HEK293 (cell line): ENCODE measurements around the gene LHX4.

Source experiments
- GFI1B ChIP-seq: fragments of 450-650 bp; formaldehyde crosslinking; IDR thresholded peaks from 2 replicates; pipeline ENCODE4 v1.5.1; 2016; ENCODE audit warnings: missing biosample characterization, missing genetic modification characterization
- HOXA7 ChIP-seq: sonication (generic); formaldehyde crosslinking; IDR thresholded peaks from 2 replicates; pipeline ENCODE4 v1.8.1; 2022; ENCODE audit warnings: missing genetic modification reagents, borderline replicate concordance
- MYNN ChIP-seq: fragments of 450-650 bp; formaldehyde crosslinking; IDR thresholded peaks from 2 replicates; pipeline ENCODE4 v1.5.1; 2016; ENCODE audit warnings: missing biosample characterization, missing genetic modification characterization, borderline replicate concordance
- OSR2 ChIP-seq: fragments of 450-650 bp; formaldehyde crosslinking; IDR thresholded peaks from 2 replicates; pipeline ENCODE4 v1.5.1; 2016; ENCODE audit warnings: missing biosample characterization, missing genetic modification characterization
- SP2 ChIP-seq: fragments of 450-650 bp; formaldehyde crosslinking; IDR thresholded peaks from 2 replicates; pipeline ENCODE4 v1.5.1; 2016; ENCODE audit warnings: missing biosample characterization, missing genetic modification characterization
- ZBTB21 ChIP-seq: fragments of 450-650 bp; formaldehyde crosslinking; IDR thresholded peaks from 2 replicates; pipeline ENCODE4 v1.5.1; 2017; ENCODE audit warnings: missing biosample characterization, missing genetic modification characterization
- ZBTB48 ChIP-seq: fragments of 450-650 bp; formaldehyde crosslinking; IDR thresholded peaks from 2 replicates; pipeline ENCODE4 v1.5.1; 2016; ENCODE audit warnings: missing biosample characterization, missing genetic modification characterization
- ZBTB8A ChIP-seq: fragments of 450-650 bp; formaldehyde crosslinking; IDR thresholded peaks from 2 replicates; pipeline ENCODE4 v1.5.1; 2016; ENCODE audit warnings: missing biosample characterization, missing genetic modification characterization
- ZNF10 ChIP-seq: fragments of 450-650 bp; formaldehyde crosslinking; IDR thresholded peaks from 2 replicates; pipeline ENCODE4 v1.5.1; 2017; ENCODE audit warnings: missing biosample characterization, missing genetic modification characterization
- ZNF132 ChIP-seq: fragments of 450-650 bp; formaldehyde crosslinking; IDR thresholded peaks from 2 replicates; pipeline ENCODE4 v1.5.1; 2017; ENCODE audit warnings: missing biosample characterization, missing genetic modification characterization, borderline replicate concordance
- ZNF133 ChIP-seq: fragments of 450-650 bp; formaldehyde crosslinking; IDR thresholded peaks from 2 replicates; pipeline ENCODE4 v1.5.1; 2016; ENCODE audit warnings: missing biosample characterization, missing genetic modification characterization
- ZNF140 ChIP-seq: fragments of 450-650 bp; formaldehyde crosslinking; IDR thresholded peaks from 2 replicates; pipeline ENCODE4 v1.5.1; 2016; ENCODE audit warnings: missing biosample characterization, missing genetic modification characterization
- ZNF157 ChIP-seq: fragments of 450-650 bp; formaldehyde crosslinking; IDR thresholded peaks from 2 replicates; pipeline ENCODE4 v1.5.1; 2016; ENCODE audit warnings: missing biosample characterization, missing genetic modification characterization
- ZNF19 ChIP-seq: fragments of 450-650 bp; formaldehyde crosslinking; IDR thresholded peaks from 2 replicates; pipeline ENCODE4; 2016; ENCODE audit warnings: missing biosample characterization, missing genetic modification characterization, low read depth
- ZNF202 ChIP-seq: fragments of 450-650 bp; formaldehyde crosslinking; IDR thresholded peaks from 2 replicates; pipeline ENCODE4 v1.5.1; 2016; ENCODE audit warnings: missing biosample characterization, missing genetic modification characterization, borderline replicate concordance
- ZNF248 ChIP-seq: fragments of 450-650 bp; formaldehyde crosslinking; IDR thresholded peaks from 2 replicates; pipeline ENCODE4 v1.5.1; 2017; ENCODE audit warnings: missing biosample characterization, missing genetic modification characterization
- ZNF324 ChIP-seq: fragments of 450-650 bp; formaldehyde crosslinking; IDR thresholded peaks from 2 replicates; pipeline ENCODE4 v1.5.1; 2016; ENCODE audit warnings: missing biosample characterization, missing genetic modification characterization
- ZNF335 ChIP-seq: fragments of 450-650 bp; formaldehyde crosslinking; conservative IDR thresholded peaks from 2 replicates; pipeline ENCODE4 v1.5.1; 2016; ENCODE audit warnings: missing biosample characterization, missing genetic modification characterization
- ZNF37A ChIP-seq: fragments of 450-650 bp; IDR thresholded peaks from 2 replicates; pipeline ENCODE4 v1.5.1; 2018; ENCODE audit warnings: missing biosample characterization, missing genetic modification characterization
- ZNF391 ChIP-seq: fragments of 450-650 bp; formaldehyde crosslinking; IDR thresholded peaks from 2 replicates; pipeline ENCODE4 v1.5.1; 2016; ENCODE audit warnings: low read depth, missing biosample characterization, missing genetic modification characterization, borderline replicate concordance
- ZNF473 ChIP-seq: fragments of 450-650 bp; formaldehyde crosslinking; IDR thresholded peaks from 2 replicates; pipeline ENCODE4 v1.5.1; 2017; ENCODE audit warnings: missing biosample characterization, missing genetic modification characterization
- ZNF501 ChIP-seq: fragments of 450-650 bp; formaldehyde crosslinking; IDR thresholded peaks from 2 replicates; pipeline ENCODE4 v1.5.1; 2016; ENCODE audit warnings: missing biosample characterization, missing genetic modification characterization
- ZNF561 ChIP-seq: fragments of 450-650 bp; IDR thresholded peaks from 2 replicates; pipeline ENCODE4 v1.5.1; 2018; ENCODE audit warnings: missing biosample characterization, missing genetic modification characterization, borderline replicate concordance
- ZNF571 ChIP-seq: fragments of 450-650 bp; formaldehyde crosslinking; IDR thresholded peaks from 2 replicates; pipeline ENCODE4 v1.5.0; 2017; ENCODE audit warnings: missing biosample characterization, missing genetic modification characterization
- ZNF610 ChIP-seq: fragments of 450-650 bp; formaldehyde crosslinking; IDR thresholded peaks from 2 replicates; pipeline ENCODE4 v1.5.1; 2016; ENCODE audit warnings: missing biosample characterization, missing genetic modification characterization, borderline replicate concordance
- ZNF621 ChIP-seq: fragments of 450-650 bp; formaldehyde crosslinking; IDR thresholded peaks from 2 replicates; pipeline ENCODE4 v1.5.1; 2017; ENCODE audit warnings: missing biosample characterization, missing genetic modification characterization
- ZNF664 ChIP-seq: fragments of 450-650 bp; formaldehyde crosslinking; IDR thresholded peaks from 2 replicates; pipeline ENCODE4 v1.5.1; 2016; ENCODE audit warnings: missing biosample characterization, missing genetic modification characterization
- ZNF777 ChIP-seq: fragments of 450-650 bp; formaldehyde crosslinking; IDR thresholded peaks from 2 replicates; pipeline ENCODE4 v1.5.1; 2017; ENCODE audit warnings: missing biosample characterization, missing genetic modification characterization, borderline replicate concordance
- ZNF791 ChIP-seq: fragments of 450-650 bp; formaldehyde crosslinking; IDR thresholded peaks from 2 replicates; pipeline ENCODE4 v1.5.1; 2016; ENCODE audit warnings: missing biosample characterization, missing genetic modification characterization
- TF ChIP-seq, protein P1 (sequence below): fragments of 450-650 bp; formaldehyde crosslinking; IDR thresholded peaks from 2 replicates; pipeline ENCODE4 v1.5.1; 2016; ENCODE audit warnings: missing biosample characterization, missing genetic modification characterization
- TF ChIP-seq, protein P2 (sequence below): fragments of 450-650 bp; formaldehyde crosslinking; IDR thresholded peaks from 2 replicates; pipeline ENCODE4 v1.5.1; 2016; ENCODE audit warnings: missing biosample characterization, missing genetic modification characterization
- TF ChIP-seq, protein P3 (sequence below): fragments of 450-650 bp; formaldehyde crosslinking; IDR thresholded peaks from 2 replicates; pipeline ENCODE4 v1.5.1; 2017; ENCODE audit warnings: missing biosample characterization, mild to moderate bottlenecking, missing genetic modification characterization, moderate library complexity
- TF ChIP-seq, protein P4 (sequence below): fragments of 450-650 bp; formaldehyde crosslinking; conservative IDR thresholded peaks from 2 replicates; pipeline ENCODE4 v1.5.1; 2016; ENCODE audit warnings: low read depth, missing biosample characterization, missing genetic modification characterization

The LHX4 gene

DNA sequence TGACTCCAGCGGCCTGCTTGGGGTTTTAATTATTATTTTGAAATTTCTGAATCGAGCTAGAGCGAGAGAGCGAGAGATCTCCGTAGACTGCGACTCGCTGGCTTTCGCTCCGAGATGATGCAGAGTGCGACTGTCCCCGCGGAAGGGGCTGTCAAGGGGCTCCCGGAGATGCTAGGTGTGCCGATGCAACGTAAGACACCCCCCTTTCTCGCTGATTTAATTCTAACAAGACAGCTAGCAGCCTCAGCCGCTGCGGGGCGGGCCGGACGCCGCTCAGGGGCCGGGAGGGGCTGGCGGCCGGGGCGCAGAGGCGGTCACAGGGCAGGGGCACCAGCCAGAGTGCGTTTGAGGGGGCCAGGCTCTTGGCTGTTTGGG is 339 bp downstream of the LHX4 start (continued):
- TF ChIP-seq ZNF324 (tag by site-specific recombination), result no peak
- no peak; the same call in 1 of the 2 replicates for TF ChIP-seq ZNF501
- TF ChIP-seq ZNF37A, result no peak
- TF ChIP-seq ZBTB48 (tag by site-specific recombination), result 0 out of 2 replicates have a peak, but pooled peaks have one; percentile 29
- no peak for TF ChIP-seq ZNF571 (tag by site-specific recombination)
- no peak for TF ChIP-seq ZNF10 (tag by site-specific recombination)
- TF ChIP-seq MYNN (tag by site-specific recombination), result no peak
- TF ChIP-seq ZNF664, result no peak
- TF ChIP-seq, protein P1, sequence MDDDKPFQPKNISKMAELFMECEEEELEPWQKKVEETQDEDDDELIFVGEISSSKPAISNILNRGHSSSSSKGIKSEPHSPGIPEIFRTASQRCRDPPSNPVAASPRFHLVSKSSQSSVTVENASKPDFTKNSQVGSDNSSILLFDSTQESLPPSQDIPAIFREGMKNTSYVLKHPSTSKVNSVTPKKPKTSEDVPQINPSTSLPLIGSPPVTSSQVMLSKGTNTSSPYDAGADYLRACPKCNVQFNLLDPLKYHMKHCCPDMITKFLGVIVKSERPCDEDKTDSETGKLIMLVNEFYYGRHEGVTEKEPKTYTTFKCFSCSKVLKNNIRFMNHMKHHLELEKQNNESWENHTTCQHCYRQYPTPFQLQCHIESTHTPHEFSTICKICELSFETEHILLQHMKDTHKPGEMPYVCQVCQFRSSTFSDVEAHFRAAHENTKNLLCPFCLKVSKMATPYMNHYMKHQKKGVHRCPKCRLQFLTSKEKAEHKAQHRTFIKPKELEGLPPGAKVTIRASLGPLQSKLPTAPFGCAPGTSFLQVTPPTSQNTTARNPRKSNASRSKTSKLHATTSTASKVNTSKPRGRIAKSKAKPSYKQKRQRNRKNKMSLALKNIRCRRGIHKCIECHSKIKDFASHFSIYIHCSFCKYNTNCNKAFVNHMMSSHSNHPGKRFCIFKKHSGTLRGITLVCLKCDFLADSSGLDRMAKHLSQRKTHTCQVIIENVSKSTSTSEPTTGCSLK (tag by site-specific recombination), result no peak
- TF ChIP-seq, protein P2, sequence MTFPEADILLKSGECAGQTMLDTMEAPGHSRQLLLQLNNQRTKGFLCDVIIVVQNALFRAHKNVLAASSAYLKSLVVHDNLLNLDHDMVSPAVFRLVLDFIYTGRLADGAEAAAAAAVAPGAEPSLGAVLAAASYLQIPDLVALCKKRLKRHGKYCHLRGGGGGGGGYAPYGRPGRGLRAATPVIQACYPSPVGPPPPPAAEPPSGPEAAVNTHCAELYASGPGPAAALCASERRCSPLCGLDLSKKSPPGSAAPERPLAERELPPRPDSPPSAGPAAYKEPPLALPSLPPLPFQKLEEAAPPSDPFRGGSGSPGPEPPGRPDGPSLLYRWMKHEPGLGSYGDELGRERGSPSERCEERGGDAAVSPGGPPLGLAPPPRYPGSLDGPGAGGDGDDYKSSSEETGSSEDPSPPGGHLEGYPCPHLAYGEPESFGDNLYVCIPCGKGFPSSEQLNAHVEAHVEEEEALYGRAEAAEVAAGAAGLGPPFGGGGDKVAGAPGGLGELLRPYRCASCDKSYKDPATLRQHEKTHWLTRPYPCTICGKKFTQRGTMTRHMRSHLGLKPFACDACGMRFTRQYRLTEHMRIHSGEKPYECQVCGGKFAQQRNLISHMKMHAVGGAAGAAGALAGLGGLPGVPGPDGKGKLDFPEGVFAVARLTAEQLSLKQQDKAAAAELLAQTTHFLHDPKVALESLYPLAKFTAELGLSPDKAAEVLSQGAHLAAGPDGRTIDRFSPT (tag by site-specific recombination), result peak; percentile 20; the same call in 1 of the 2 replicates
- TF ChIP-seq, protein P3, sequence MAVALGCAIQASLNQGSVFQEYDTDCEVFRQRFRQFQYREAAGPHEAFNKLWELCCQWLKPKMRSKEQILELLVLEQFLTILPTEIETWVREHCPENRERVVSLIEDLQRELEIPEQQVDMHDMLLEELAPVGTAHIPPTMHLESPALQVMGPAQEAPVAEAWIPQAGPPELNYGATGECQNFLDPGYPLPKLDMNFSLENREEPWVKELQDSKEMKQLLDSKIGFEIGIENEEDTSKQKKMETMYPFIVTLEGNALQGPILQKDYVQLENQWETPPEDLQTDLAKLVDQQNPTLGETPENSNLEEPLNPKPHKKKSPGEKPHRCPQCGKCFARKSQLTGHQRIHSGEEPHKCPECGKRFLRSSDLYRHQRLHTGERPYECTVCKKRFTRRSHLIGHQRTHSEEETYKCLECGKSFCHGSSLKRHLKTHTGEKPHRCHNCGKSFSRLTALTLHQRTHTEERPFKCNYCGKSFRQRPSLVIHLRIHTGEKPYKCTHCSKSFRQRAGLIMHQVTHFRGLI (tag by site-specific recombination), result no peak
- no peak for TF ChIP-seq HOXA7
- TF ChIP-seq SP2, result peak; percentile 10; the same call in 1 of the 2 replicates
- no peak for TF ChIP-seq ZNF777 (tag by site-specific recombination)
- TF ChIP-seq ZNF157 (tag by site-specific recombination), result no peak
- TF ChIP-seq ZNF19 (tag by site-specific recombination), result no peak
- TF ChIP-seq ZNF621 (tag by site-specific recombination), result no peak
- no peak for TF ChIP-seq ZBTB8A (tag by site-specific recombination)
- TF ChIP-seq ZNF391 (tag by site-specific recombination), result no peak
- TF ChIP-seq ZNF202 (tag by site-specific recombination), result no peak
- TF ChIP-seq, protein P4, sequence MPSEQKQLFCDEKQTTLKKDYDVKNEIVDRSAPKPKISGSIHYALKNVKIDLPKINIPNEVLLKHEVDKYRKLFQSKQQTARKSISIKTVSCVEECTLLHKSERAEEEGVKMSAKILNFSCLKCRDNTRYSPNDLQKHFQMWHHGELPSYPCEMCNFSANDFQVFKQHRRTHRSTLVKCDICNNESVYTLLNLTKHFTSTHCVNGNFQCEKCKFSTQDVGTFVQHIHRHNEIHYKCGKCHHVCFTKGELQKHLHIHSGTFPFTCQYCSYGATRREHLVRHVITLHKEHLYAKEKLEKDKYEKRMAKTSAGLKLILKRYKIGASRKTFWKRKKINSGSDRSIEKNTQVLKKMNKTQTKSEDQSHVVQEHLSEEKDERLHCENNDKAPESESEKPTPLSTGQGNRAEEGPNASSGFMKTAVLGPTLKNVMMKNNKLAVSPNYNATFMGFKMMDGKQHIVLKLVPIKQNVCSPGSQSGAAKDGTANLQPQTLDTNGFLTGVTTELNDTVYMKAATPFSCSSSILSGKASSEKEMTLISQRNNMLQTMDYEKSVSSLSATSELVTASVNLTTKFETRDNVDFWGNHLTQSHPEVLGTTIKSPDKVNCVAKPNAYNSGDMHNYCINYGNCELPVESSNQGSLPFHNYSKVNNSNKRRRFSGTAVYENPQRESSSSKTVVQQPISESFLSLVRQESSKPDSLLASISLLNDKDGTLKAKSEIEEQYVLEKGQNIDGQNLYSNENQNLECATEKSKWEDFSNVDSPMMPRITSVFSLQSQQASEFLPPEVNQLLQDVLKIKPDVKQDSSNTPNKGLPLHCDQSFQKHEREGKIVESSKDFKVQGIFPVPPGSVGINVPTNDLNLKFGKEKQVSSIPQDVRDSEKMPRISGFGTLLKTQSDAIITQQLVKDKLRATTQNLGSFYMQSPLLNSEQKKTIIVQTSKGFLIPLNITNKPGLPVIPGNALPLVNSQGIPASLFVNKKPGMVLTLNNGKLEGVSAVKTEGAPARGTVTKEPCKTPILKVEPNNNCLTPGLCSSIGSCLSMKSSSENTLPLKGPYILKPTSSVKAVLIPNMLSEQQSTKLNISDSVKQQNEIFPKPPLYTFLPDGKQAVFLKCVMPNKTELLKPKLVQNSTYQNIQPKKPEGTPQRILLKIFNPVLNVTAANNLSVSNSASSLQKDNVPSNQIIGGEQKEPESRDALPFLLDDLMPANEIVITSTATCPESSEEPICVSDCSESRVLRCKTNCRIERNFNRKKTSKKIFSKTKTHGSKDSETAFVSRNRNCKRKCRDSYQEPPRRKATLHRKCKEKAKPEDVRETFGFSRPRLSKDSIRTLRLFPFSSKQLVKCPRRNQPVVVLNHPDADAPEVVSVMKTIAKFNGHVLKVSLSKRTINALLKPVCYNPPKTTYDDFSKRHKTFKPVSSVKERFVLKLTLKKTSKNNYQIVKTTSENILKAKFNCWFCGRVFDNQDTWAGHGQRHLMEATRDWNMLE, result no peak
- no peak for TF ChIP-seq ZNF132 (tag by site-specific recombination)
- no peak for TF ChIP-seq OSR2 (tag by site-specific recombination)
- no peak for TF ChIP-seq ZNF133 (tag by site-specific recombination)
- no peak for TF ChIP-seq GFI1B (tag by site-specific recombination)
- TF ChIP-seq ZNF610, result no peak
- TF ChIP-seq ZBTB21, result no peak
- TF ChIP-seq ZNF248 (tag by site-specific recombination), result no peak
- TF ChIP-seq ZNF473 (tag by site-specific recombination), result no peak
- no peak for TF ChIP-seq ZNF791 (tag by site-specific recombination)
- TF ChIP-seq ZNF561 (tag by site-specific recombination), result no peak
- no peak for TF ChIP-seq ZNF140
- TF ChIP-seq ZNF335 (tag by site-specific recombination), result peak; percentile 43
